GM21825 (cell line): Measurements from ENCODE around the gene TMEM221.

ENCODE experiments used
- ATAC-seq: cut with Tn5 transposase; IDR thresholded peaks from one replicate; pipeline ENCODE4 v1.9.1; 2021; ENCODE audit warnings: mild to moderate bottlenecking, moderate library complexity; ENCODE audit not compliant: unreplicated experiment

Gene TMEM221

DNA sequence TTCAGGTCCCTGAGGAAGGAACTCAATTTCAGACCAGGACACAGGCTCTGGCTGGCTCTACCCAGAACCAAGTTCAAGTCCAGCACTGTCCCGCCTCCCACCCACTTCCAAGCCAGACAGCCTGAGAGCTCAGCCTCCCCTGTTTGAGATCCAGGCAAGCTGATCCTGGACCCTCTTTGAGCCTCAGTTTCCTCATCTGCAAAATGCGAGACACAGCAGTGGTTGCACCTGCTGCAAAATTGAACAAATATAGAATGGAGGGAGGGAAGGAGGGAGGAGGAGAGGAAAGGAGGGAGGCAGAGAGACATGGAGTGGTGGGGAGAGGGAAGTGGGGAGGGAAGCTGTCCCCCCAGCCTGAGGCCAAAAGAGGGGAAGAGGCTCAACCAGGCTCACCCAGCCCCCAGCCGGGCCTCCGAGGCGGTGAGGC lies 751 bp downstream of the TMEM221 start:
- ATAC-seq, result no peak

DNA sequence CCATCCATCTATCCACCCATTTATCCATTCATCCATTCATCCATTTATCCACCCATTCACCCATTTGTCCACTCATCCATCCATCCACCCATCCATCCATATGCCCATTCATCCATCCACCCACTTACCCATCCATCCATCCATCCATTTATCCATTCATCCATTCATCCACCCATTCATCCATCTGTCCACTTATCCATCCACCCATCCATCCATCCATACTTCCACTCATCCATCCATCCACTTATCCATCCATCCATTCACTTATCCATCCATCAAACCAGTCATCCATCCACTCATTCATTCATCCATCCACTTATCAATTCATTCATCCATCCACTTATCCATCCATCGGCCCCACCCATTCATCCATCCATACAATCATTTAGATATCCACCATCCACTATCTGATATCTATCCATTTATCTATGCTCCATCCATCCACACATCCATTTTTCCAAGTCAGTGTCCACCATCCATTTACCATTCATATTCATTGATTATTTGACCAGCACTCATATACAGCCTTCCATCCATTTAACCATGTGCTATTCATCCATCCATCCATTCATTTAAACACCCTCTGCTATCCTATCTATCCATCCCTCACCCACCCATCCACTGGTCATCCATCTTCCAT lies 2.8 kb downstream of the TMEM221 start:
- ATAC-seq, result no peak

DNA sequence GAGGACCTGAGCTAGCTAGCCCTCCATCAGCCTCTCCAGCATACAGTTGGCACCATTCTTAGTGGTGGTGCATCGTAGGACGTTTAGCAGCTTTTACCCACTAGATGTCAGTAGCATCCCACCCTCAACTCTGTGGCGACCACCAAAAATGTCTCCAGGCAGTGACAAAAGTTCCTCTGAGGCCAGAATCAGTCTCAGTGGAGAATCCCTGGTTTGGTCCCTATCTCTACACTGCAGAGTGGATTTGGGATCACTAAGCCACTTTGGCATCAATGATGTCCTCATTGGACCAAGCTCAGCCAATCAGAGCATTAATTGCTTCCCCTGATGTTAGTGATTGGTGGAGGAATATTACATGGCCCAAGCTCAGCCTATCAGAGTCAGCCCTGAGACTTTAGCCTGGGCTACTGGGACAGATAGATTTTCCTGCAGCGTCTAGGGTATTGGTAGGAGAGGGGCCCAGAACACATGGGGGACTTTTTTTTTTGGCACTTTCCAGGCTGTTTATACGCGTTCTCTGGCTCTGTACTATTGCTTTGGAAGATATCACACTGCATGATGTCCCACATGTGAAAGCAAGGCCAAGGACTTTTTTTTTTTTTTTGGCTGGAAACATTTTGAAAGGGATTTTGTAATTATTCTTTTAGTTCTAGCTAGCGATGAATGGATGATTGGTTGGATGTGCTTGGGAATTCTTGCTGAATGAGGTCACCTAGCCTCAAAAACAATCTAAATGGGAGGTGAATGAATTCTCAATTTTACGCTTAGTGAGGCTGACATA lies 7.0 kb downstream of the TMEM221 start:
- no peak for ATAC-seq

DNA sequence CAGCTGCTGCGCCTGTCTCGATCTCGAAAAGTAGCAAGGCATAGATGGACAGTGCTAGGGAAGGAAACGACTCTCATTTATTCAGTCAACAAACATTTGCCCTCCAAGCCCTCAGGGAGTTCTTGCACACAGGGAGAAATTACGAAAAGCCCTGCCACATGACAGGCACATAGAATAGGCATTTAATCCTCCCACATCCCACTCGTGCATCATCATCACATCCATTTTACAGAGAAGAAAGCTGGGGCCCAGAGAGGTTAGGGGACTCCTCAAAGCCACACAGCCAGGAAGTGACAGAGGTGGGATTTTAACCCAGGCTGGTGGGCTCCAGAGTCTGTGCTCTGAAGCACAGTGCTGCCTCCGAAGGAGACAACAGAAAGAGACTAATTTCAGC lies 11.6 kb downstream of the TMEM221 start:
- ATAC-seq, result no peak

DNA sequence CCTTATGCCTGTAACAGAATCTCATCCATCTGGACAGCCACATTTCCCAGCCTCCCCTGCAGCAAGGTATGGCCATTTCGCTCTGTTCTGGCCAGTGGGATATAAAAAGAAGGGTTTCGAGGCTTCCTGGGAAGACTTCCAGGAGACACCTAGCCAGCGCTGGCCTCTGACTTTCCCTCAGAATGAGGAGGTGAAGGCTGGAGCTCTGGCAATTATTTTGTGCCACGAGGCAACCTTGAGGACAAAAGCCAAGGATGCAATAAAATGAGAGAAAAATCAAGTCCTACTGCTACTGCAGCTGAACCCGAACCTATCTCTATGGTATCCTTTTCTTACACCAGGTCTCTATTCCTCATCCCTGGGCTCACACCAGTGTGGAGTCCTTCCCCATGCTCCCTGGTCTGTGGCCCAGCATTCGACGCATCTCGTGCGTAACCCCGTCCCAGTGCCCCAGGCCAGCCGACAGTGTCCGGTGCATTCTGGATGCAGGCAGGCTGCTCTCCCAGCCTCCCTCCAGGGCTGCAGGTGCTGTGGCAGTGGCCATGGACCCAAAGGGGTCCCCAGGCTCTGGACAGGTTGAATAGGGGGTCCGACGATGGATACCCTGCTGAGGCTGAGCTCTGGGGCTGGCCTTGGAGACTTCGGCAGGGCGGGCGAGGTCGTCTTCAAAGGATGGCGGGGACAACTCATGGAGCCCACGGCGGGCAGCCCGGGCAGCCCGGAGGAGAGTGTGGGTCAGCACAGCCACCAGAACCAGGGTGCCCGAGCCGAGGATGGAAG lies 12.2 kb downstream of the TMEM221 start:
- no peak for ATAC-seq

DNA sequence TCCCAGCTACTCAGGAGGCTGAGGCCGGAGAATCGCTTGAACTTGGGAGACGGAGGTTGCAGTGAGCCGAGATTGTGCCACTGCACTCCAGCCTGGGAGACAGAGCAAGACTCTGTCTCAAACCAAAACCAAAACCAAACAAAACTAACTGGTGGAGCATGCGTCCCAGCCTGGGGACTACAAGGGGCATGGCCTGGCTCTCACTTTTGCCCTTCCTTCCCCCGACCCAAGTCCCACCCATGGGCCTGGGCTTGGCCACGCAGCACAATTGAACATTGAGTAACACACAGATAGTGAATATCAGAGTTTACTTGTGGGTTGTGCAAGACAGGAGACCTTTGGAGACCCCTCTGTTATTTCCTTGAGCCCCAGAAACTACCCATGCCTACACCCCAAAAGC lies 13.2 kb downstream of the TMEM221 start:
- no peak for ATAC-seq

DNA sequence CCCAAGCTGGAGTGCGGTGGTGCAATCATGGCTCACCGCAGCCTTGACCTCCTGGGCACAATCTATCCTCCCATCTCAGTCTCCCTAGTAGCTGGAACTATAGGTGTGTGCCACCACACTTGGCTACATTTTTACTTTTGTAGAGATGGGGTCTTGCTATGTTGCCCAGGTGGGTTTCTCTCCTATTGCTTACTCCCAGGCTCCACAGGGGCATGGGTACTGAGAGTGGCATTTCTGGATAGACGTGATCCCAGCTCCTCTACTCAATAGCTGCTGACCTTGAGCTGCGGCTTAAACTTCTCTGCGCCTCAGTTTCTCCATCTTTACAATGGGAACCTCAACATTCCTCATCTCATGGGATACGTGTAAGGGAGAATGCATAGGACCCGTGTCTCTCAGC lies 17.1 kb downstream of the TMEM221 start:
- no peak for ATAC-seq

DNA sequence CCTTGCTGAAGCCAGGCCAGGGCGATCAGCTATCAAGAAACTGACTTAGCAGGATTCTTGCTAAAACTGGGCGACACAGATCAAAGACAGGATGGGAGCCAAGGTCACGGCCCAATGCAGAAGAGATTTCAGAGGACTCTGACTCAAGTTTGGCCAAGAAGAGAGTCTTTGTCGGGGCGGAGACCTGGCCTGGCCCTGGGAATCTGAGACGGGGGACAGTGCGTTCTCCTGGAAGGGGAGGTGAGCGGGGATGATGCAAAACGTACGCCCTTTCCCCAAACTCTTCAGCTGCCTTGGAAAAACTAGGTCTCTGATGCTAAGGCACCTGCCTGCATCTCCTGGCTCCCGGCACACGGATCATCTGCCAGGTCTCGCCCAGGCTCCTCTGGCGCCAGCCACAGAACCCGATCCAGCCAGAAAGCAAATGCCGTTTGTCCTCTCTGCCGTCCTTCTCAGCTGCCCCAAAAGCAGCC lies 18.8 kb downstream of the TMEM221 start:
- no peak for ATAC-seq

DNA sequence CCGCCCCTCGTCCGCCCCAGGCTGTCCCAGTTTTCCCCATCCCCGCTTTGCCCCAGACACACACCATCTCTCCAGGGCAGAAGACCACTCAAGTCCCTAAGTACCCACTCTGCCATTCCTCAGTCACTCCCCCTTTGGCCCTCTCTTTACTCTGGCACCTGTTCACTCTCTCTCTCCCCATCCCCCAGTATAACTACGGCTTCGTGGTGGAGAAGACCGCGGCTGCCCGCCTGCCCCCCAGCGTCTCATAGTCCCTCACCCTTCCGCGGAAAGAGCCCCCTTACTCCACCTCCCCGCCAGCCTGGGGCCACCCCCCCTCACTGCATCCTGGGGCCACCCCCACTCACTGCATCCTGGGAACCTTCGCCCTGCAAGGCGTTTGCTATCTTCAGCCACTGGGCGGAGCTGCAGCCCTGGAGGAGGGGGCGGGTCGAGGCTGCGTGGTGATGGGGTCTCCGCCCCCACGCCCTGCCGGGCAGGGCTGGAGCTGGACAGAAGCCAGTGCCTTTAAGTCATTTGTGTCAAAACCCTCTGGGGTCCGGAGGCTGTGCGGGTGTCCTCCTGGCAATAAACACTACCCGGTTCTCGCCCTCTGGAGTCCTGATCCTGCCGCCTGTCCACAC lies 23.6 kb downstream of the TMEM221 start:
- no peak for ATAC-seq

DNA sequence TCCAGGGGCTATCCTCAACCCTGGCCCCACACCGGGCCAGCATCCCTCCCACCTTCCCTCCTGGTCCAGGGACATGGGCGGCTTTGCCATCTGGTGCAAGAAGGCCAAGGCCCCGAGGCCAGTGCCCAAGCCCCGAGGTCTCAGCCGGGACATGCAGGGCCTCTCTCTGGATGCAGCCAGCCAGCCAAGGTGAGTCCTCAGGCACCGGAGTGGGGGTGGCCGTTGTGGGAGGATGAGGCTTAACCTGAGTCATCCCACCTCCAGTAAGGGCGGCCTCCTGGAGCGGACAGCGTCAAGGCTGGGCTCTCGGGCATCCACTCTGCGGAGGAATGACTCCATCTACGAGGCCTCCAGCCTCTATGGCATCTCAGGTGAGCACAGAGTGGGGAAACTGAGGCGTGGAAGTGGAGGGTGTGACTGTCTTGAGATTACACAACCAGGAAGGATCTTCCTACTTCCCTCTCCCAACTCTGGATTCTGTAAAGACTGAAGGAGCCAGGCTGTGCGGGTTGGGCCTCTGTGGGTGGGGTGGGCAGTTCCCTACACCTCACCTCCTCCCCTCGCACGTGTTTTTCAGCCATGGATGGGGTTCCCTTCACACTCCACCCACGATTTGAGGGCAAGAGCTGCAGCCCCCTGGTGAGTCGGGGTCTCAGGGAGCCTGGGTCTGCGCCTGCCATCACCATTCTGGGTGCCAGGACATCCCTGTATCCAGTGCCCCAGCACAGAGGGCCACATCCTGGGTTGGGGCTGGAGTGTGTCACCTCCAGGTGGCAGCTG lies 24.8 kb downstream of the TMEM221 start:
- no peak for ATAC-seq

DNA sequence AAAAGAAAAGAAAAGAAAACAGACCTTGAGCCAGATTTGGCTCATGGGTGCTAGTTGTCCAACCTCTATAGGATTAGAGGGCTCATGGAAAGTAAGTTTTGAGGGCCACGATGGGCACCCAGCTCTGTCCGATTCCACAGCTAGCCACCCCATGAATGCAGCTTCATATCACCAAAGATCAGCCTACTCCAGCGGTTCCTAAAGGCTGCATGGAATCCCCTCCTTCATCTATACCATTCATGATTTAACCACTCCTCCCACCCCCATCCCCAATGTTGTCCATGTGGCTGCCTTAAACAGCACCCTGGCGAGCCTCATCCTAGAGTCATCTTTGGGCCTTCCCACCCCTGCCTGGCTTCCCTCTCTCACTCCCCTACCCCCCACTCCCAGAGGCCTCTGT lies 26.5 kb downstream of the TMEM221 start:
- ATAC-seq, result no peak

DNA sequence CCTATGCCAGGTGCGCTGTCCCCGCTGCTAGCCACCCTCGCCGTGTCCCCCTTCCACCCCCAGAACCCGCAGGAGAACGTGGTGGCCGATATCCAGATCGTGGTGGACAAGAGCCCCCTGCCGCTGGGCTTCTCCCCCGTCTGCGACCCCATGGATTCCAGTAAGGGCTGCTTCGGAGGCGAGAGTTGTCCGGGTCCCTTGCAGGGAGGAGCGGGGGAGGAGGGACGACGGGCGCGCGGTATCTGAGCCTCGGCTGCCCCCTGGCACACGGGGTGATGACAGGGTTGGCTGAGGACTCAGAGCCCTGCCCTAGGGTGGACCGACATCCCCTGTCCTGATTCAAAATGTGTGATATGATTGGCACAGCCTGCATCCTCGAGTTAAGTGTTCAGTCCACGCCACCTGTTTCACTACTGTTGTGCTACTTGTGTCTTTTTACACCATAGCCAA lies 28.0 kb downstream of the TMEM221 start:
- peak; percentile 12 for ATAC-seq

DNA sequence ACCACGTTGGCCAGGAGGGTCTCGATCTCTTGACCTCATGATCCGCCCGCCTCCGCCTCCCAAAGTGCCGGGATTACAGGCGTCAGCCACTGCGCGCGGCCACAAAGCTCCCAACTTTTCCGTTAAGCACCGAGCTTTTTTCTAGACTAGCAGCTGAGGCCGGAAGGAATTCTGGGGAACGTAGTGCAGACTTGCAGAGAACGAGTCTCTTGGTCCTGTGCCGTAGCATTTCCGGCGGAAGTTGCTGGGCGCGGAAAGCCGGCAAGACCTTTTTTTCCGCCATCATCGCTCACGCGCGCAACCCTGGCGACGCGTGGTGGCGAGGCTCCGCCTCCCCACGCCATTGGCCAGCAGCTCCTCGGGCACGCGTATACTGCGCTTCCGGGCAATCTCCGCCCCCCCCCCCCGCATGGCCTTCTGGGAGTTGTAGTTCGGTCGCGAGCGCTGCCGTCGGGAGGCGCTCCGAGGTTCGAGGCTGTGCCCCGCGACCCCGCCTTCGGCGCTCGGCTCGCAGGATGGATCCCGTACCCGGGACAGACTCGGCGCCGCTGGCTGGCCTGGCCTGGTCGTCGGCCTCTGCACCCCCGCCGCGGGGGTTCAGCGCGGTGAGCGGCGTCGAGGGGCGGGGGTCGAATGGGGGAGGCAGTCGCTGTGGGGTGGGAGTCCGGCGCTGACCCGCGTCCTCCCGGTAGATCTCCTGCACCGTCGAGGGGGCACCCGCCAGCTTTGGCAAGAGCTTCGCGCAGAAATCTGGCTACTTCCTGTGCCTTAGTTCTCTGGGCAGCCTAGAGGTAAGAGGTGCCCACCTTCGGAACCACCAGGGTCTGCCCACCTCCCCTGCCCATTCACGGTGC lies 28.6 kb downstream of the TMEM221 start, which contains the start of gene MVB12A:
MVB12A (plus strand) TSS at position 427 of the 854 bp plus-strand sequence; CDS start at position 516, 89 bp downstream.
- peak; percentile 85 for ATAC-seq

DNA sequence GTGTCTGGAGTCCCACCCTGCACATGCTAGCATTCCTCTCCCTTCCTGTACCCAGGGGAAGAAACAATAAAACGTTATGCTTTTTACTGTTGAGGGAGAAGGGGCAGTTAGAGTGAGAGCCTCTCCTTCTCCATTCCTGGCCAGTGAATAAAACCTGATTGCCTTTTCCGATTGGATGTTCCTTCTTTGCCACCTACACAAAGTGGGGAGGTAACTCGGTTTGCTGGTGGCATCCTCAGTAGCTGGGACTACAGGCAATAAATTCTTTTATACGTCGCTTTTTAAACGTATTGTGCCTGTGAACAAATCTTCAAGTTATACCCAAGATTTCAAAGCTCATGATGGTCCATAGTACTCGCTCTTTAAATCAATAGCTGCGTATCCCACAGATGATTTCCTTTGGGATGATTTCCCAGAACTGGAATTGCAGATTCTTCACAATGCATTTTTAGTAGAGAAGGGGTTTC lies 29.3 kb downstream of the TMEM221 start:
- no peak for ATAC-seq

DNA sequence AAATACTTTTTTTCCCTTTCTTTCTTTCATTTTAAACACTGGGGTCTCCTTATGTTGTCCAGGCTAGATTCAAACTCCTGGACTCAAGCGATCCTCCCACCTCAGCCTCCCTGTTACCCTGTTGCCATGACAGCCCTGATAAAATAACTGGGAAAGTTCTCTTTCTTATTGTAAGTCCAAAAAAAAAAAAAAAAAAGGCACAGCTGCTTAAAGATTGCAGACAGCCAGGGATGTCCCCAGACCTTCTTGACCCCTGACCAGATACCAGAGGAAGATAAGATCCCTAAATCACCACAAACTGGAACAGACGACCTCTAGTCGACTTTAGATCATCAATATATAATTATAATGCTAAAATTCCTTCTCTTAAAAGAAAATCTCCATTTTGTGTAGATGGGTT lies 29.8 kb downstream of the TMEM221 start:
- ATAC-seq, result no peak

DNA sequence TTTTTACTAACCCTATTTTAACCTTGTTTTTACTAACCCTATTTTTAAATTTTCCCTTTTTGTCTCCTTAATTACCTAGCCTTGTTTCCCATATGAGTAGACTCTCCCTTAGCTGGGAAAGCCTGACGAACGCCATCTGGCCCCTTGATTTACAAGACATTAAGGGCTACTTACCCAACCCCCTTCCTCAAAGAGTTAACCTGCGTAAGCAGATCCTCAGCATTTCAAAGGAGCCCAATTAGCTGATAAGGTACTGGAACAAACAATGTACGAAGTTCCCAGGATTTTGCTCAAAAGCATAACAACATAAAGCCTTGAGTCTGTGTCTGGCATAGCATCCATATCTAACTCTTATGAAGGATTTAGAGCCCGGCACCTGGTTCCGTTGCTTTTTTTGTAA lies 33.3 kb downstream of the TMEM221 start:
- no peak for ATAC-seq

DNA sequence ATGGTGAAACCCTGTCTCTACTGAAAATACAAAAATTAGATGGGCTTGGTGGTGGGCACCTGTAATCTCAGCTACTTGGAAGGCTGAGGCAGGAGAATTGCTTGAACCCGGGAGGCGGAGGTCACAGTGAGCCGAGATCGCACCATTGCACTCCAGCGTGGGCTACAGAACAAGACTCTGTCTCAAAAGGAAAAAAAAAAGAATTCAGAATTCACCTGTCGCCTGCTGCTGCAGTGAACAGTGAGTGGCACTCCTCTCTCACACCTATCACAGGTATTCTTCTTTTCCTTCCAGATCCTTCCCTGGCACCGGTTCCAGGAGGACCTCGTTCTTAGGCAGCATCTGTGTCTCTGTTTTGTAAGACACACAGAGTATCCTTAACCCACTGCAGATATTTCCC lies 34.4 kb downstream of the TMEM221 start:
- no peak for ATAC-seq

DNA sequence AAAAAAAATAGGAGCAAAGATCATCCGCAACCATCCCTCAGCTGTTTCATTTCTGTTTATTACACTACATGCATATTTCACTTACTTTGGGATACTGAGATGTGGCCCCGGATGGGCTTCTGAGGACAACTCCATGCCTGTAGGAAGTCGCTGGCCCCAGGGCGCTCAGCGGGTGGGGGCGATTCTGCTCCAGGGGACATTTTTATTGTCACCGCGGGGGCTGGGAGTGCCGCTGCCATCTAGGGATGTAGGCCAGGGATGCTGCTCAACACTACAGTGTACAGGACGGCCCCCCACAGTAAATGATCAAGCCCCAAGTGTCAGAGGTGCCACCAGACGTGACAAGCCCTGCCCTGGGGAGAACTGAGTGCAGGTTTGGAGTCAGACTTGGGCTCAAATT lies 36.7 kb downstream of the TMEM221 start:
- no peak for ATAC-seq

DNA sequence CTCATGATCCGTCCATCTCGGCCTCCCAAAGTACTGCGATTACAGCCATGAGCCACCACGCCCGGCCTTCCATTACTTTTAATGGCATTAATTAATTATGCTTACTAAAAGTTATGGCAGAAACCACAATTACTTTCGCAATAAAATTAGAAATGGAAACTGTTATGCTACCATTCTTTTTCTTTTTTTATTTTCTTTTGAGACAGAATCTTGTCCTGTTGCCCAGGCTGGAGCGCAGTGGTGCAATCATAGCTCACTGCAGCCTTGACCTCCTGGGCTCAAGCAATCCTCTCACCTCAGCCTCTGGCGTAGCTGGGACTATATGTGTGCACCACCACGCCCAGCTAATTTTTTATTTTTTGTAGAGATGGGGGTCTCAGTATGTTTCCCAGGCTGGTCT lies 38.5 kb downstream of the TMEM221 start:
- no peak for ATAC-seq
